Measurements from ENCODE around the gene TBC1D4.

Gene TBC1D4

DNA sequence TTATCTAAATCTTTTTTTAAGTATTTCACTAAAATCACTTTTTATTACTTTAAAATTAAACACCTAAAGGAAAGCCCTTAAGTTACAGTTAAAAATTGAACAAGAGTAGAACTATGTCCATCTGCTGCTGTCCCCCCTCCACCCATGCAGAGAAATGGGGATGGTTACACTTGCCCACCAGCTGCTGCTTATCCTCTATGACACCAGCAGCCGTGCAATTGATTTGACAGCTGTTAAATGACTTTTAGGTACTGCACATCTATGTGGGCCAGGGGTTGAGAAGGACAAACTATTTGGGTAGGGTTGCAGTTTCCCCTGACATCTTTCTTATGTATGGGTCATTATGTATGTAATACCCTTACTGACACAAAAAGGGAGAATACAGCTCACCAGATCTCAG is 77.2 kb downstream of the TBC1D4 start:
- Histone ChIP-seq H3K27ac (ENCODE audit: low read length) (no peak overlapping the region), H3K4me1 (ENCODE audit: control insufficient read depth, insufficient read depth, low read length) (0 out of 2 replicates have a peak, but pooled peaks cover 3% of the 10 kb centered on the region), H3K36me3 (ENCODE audit: control insufficient read depth, insufficient read depth, low read length) (no peaks in the 10 kb centered on the region), H3K4me3 (ENCODE audit: low read length) (no peak overlapping the region), H3K9me3 (ENCODE audit: control insufficient read depth, insufficient read depth, low read length) (no peaks in the 10 kb centered on the region), H3K27me3 (ENCODE audit: control insufficient read depth, insufficient read depth, low read length) (no peaks in the 10 kb centered on the region)
- no CpG with 5 or more reads among the region's 1 CpG for WGBS (ENCODE audit: insufficient coverage, insufficient read length)
- no peak for DNase-seq (ENCODE audit: low read depth, low spot score)

DNA sequence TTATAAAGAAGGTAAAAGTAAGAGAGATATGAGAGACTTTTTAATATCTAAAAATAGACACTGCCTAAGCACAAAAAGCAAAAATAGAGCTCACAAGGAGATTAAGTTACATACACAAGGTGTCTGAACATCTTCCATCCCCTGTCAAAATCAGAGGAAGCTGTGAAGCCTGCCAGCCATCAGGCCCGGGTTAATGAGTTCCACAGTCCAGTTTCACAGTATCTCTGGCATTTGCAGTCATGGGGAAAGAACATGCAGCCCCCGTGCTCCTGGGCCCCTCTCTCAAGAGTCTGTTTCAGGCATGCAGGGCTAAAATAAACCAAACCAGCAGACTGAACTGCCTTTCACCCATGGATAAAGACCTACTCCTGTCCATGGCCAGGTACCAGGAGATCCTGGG is 79.2 kb downstream of the TBC1D4 start:
- Histone ChIP-seq H3K27me3 (ENCODE audit: control insufficient read depth, insufficient read depth, low read length) (no peaks in the 10 kb centered on the region), H3K36me3 (ENCODE audit: control insufficient read depth, insufficient read depth, low read length) (no peaks in the 10 kb centered on the region), H3K27ac (ENCODE audit: low read length) (no peak overlapping the region), H3K9me3 (ENCODE audit: control insufficient read depth, insufficient read depth, low read length) (no peaks in the 10 kb centered on the region), H3K4me1 (ENCODE audit: control insufficient read depth, insufficient read depth, low read length) (0 out of 2 replicates have a peak, but pooled peaks cover 3% of the 10 kb centered on the region), H3K4me3 (ENCODE audit: low read length) (no peak overlapping the region)
- DNase-seq (ENCODE audit: low read depth, low spot score), result no peak
- no CpG with 5 or more reads among the region's 2 CpGs for WGBS (ENCODE audit: insufficient coverage, insufficient read length)

DNA sequence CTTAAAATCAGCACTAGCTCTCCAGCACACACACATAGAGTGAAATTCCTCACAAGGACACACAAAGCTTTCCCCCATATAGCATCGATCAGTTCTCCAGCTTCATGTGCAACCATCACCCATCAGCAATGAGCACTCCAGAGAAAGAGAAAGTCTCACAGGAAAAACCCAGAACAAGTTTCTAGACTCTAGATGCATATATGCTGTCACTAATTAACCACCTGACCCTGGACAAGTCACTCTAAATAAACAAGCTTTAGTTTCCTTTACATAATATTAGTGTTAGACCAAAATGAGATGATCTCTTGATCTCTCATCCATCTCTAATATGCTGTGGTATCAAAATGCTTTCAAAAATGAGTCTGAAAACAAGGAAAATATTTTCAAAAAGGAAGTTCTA is 81.2 kb downstream of the TBC1D4 start:
- WGBS (ENCODE audit: insufficient coverage, insufficient read length), result no CpG with 5 or more reads among the region's 1 CpG
- H3K9me3 ChIP-seq (ENCODE audit: control insufficient read depth, insufficient read depth, low read length), result no peaks in the 10 kb centered on the region
- DNase-seq (ENCODE audit: low read depth, low spot score), result no peak
- no peaks in the 10 kb centered on the region for H3K4me1 ChIP-seq (ENCODE audit: control insufficient read depth, insufficient read depth, low read length)
- no peak overlapping the region for H3K4me3 ChIP-seq (ENCODE audit: low read length)
- no peak overlapping the region for H3K27ac ChIP-seq (ENCODE audit: low read length)
- no peaks in the 10 kb centered on the region for H3K27me3 ChIP-seq (ENCODE audit: control insufficient read depth, insufficient read depth, low read length)
- H3K36me3 ChIP-seq (ENCODE audit: control insufficient read depth, insufficient read depth, low read length), result no peaks in the 10 kb centered on the region

DNA sequence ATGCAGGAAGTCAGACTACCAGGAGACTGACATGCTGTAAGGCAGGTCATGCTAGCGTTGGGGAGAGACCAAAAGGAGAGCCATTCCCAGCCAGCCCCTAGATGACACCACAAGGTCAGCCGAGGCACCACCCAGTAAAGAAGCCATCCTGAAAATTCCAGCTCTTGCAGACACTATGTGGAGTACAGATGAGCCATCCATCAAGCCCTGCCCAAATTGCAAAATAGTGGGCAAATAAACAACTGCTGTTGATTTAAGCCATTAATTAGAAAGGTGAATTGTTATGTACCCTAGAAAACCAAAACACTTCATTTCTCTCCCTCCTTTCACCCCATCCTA is 82.1 kb downstream of the TBC1D4 start:
- H3K4me3 ChIP-seq (ENCODE audit: low read length), result no peak overlapping the region
- whole genome bisulfite sequencing (ENCODE audit: insufficient coverage, insufficient read length), result no CpG with 5 or more reads among the region's 2 CpGs
- no peaks in the 10 kb centered on the region for H3K4me1 ChIP-seq (ENCODE audit: control insufficient read depth, insufficient read depth, low read length)
- H3K27me3 ChIP-seq (ENCODE audit: control insufficient read depth, insufficient read depth, low read length), result no peaks in the 10 kb centered on the region
- DNase-seq (ENCODE audit: low read depth, low spot score), result no peak
- H3K27ac ChIP-seq (ENCODE audit: low read length), result no peak overlapping the region
- H3K36me3 ChIP-seq (ENCODE audit: control insufficient read depth, insufficient read depth, low read length), result no peaks in the 10 kb centered on the region
- H3K9me3 ChIP-seq (ENCODE audit: control insufficient read depth, insufficient read depth, low read length), result no peaks in the 10 kb centered on the region

DNA sequence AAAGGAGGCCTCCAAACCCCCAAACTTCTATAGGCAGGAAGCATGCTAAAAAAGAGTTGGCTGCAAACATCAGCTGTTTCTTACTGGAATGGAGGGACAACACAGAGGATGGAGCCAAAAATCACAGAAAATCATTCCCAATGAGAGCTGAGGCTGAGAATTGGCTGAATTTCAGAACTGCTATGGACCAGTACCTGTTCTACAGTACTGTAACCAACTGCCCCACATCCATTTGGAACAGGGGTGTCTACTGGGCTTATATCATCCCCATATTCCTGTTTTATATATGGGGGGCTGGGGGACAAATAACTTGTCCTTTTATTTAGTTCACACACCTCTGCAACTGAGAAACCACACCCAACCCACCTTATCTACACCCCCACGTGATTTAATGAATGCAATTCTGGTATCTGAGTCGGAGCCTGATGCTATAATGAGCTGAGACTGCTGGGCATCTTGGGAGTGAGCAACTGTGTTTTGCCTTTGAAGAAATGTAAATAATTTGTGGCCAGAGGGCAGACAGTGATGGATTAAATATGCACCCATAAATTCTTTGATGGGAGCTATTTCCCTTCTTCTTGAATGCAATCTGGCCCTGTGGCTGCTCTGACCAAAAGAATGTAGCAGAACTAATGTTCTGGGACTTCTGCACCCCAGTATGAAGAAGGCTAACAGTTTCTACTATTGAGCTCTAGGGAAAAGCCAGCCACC is 82.6 kb downstream of the TBC1D4 start:
- Histone ChIP-seq H3K4me3 (ENCODE audit: low read length) (no peak overlapping the region), H3K4me1 (ENCODE audit: control insufficient read depth, insufficient read depth, low read length) (no peaks in the 10 kb centered on the region), H3K9me3 (ENCODE audit: control insufficient read depth, insufficient read depth, low read length) (no peaks in the 10 kb centered on the region), H3K36me3 (ENCODE audit: control insufficient read depth, insufficient read depth, low read length) (no peaks in the 10 kb centered on the region), H3K27ac (ENCODE audit: low read length) (no peak overlapping the region), H3K27me3 (ENCODE audit: control insufficient read depth, insufficient read depth, low read length) (no peaks in the 10 kb centered on the region)
- no peak for DNase-seq (ENCODE audit: low read depth, low spot score)
- WGBS (ENCODE audit: insufficient coverage, insufficient read length), result no CpG with 5 or more reads among the region's 2 CpGs

DNA sequence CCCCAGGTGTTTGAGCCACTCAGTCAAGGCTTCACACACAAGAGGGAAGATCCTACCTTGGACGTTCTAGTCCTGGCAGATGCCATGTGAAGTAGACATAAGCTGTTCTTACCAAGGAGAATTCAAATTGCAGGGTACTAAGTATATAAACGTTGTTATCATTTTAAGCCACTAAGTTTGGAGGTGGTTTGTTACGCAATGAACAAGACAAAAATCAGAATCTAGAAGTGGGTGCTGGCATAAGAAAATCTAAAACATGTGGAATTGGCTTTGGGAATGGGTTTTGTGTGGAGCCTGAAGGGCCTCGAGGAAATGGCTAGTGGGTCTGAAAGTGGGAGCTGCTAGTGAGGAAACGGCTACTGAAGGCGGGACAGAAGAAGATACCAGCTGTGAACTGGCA is 83.9 kb downstream of the TBC1D4 start:
- H3K36me3 ChIP-seq (ENCODE audit: control insufficient read depth, insufficient read depth, low read length), result no peaks in the 10 kb centered on the region
- H3K4me1 ChIP-seq (ENCODE audit: control insufficient read depth, insufficient read depth, low read length), result no peaks in the 10 kb centered on the region
- no peaks in the 10 kb centered on the region for H3K27me3 ChIP-seq (ENCODE audit: control insufficient read depth, insufficient read depth, low read length)
- no peak overlapping the region for H3K4me3 ChIP-seq (ENCODE audit: low read length)
- DNase-seq (ENCODE audit: low read depth, low spot score), result no peak
- no peak overlapping the region for H3K27ac ChIP-seq (ENCODE audit: low read length)
- WGBS (ENCODE audit: insufficient coverage, insufficient read length), result no CpG with 5 or more reads among the region's 6 CpGs
- H3K9me3 ChIP-seq (ENCODE audit: control insufficient read depth, insufficient read depth, low read length), result no peaks in the 10 kb centered on the region

DNA sequence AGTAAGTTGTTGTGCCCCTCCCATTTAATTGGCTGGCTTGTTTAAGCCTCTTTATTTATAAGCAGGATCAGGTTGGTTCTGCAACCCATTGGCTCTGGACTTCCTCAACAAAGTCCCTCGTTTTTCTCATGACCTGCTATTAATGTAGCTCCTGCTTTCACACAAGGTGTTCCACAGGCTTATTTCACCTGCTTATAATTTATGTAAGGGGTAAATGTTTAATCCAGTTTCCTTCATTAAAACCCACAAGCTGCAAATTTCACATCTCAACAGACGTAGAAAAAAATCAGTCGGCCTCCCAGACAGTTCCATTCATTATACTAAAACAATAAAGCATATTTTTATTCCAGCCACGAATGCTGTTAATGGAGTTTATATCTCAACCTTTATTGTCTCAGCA is 86.1 kb downstream of the TBC1D4 start:
- no peak overlapping the region for H3K27ac ChIP-seq (ENCODE audit: low read length)
- no peaks in the 10 kb centered on the region for H3K27me3 ChIP-seq (ENCODE audit: control insufficient read depth, insufficient read depth, low read length)
- no peaks in the 10 kb centered on the region for H3K36me3 ChIP-seq (ENCODE audit: control insufficient read depth, insufficient read depth, low read length)
- H3K4me1 ChIP-seq (ENCODE audit: control insufficient read depth, insufficient read depth, low read length), result no peaks in the 10 kb centered on the region
- WGBS (ENCODE audit: insufficient coverage, insufficient read length), result no CpG with 5 or more reads among the region's 4 CpGs
- H3K9me3 ChIP-seq (ENCODE audit: control insufficient read depth, insufficient read depth, low read length), result no peaks in the 10 kb centered on the region
- H3K4me3 ChIP-seq (ENCODE audit: low read length), result no peak overlapping the region
- DNase-seq (ENCODE audit: low read depth, low spot score), result no peak

DNA sequence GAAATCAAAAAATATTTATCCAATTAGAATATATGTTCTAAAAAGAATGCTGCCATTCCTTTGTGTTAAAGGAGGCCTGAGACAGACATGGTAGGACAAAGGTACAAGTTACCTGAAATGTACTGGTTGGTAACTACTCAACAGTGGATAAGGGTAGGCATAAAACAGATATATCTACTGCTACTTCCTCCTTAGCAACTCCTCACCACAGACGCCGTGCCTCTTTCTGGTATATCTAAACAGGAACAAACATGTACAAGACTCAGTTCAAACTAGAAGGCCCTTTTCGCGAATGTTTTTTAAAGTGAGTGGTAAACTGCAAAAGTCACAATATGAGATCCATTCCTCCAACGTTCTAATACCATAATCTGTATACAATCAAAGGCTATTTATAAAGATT is 86.9 kb downstream of the TBC1D4 start:
- Histone ChIP-seq H3K9me3 (ENCODE audit: control insufficient read depth, insufficient read depth, low read length) (no peaks in the 10 kb centered on the region), H3K4me1 (ENCODE audit: control insufficient read depth, insufficient read depth, low read length) (no peaks in the 10 kb centered on the region), H3K4me3 (ENCODE audit: low read length) (no peak overlapping the region), H3K27me3 (ENCODE audit: control insufficient read depth, insufficient read depth, low read length) (no peaks in the 10 kb centered on the region), H3K27ac (ENCODE audit: low read length) (no peak overlapping the region), H3K36me3 (ENCODE audit: control insufficient read depth, insufficient read depth, low read length) (no peaks in the 10 kb centered on the region)
- no peak for DNase-seq (ENCODE audit: low read depth, low spot score)
- WGBS (ENCODE audit: insufficient coverage, insufficient read length), result no CpG with 5 or more reads among the region's 5 CpGs

DNA sequence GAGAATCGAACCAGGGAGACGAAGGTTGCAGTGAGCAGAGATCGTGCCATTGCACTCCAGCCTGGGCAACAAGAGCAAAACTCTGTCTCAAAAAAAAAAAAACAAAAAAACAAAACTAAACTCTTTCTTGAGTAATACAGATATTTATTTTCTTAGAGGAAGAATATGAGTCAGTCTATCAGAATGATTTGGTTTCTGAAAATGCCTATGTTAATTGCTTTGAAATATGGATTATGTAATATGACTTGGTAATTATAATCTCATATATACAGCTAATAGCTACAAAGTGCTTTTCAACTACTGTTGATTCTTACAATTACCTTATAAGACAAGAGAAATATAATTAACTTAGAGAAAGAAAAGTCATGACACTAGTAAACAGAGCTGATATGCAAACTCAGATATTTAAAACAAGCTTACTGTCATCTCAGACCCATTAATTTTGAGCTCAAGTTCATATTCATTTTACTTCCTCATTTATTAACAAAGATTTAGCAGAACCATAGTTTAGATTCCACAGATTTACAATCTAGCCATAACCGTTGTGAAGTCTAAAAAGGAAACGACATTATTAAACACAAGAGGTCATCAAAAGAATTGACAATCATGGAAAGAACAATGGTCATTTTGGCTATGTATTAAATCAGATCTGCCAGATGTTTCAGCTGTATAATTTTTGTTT is 88.0 kb downstream of the TBC1D4 start:
- Histone ChIP-seq H3K27ac (ENCODE audit: low read length) (no peak overlapping the region), H3K4me3 (ENCODE audit: low read length) (no peak overlapping the region), H3K27me3 (ENCODE audit: control insufficient read depth, insufficient read depth, low read length) (no peaks in the 10 kb centered on the region), H3K36me3 (ENCODE audit: control insufficient read depth, insufficient read depth, low read length) (no peaks in the 10 kb centered on the region), H3K9me3 (ENCODE audit: control insufficient read depth, insufficient read depth, low read length) (no peaks in the 10 kb centered on the region), H3K4me1 (ENCODE audit: control insufficient read depth, insufficient read depth, low read length) (no peaks in the 10 kb centered on the region)
- WGBS (ENCODE audit: insufficient coverage, insufficient read length), result no CpG with 5 or more reads among the region's 5 CpGs
- no peak for DNase-seq (ENCODE audit: low read depth, low spot score)

DNA sequence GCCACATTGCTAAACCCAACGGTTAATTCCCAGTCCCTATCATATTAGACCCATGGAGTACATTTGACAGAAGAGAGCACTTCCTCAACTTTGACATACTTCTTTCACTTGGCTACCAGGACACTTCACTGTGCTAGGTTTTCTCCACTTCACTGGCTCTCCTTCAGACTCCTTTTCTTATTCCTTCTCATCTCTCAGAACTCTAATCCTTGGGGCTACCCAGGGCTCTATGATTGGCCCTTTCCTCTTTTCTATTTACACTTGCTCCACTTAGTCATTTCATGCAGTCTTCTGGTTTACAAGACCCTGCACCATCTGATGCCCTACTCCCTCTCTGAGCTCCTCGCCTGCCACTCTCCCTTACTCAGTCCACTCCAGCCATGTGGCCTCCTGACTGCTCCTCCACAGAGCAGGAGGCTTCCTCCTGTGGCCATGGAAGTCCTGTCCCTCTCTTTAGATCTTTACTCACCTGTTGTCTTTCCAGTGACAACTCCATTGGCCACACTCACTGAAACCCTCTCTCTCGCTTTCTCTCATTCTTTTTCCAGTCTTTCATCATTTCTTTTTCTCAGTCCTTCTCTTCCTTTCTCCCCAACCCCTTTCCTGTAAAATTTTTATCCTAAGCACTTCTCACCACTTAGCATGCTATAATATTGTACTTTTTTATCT is 90.4 kb downstream of the TBC1D4 start:
- H3K4me1 ChIP-seq (ENCODE audit: control insufficient read depth, insufficient read depth, low read length), result no peaks in the 10 kb centered on the region
- H3K27ac ChIP-seq (ENCODE audit: low read length), result no peak overlapping the region
- H3K4me3 ChIP-seq (ENCODE audit: low read length), result no peak overlapping the region
- H3K9me3 ChIP-seq (ENCODE audit: control insufficient read depth, insufficient read depth, low read length), result no peaks in the 10 kb centered on the region
- H3K36me3 ChIP-seq (ENCODE audit: control insufficient read depth, insufficient read depth, low read length), result no peaks in the 10 kb centered on the region
- DNase-seq (ENCODE audit: low read depth, low spot score), result no peak
- no CpG with 5 or more reads among the region's 3 CpGs for WGBS (ENCODE audit: insufficient coverage, insufficient read length)
- H3K27me3 ChIP-seq (ENCODE audit: control insufficient read depth, insufficient read depth, low read length), result no peaks in the 10 kb centered on the region

Measured in iPS DF 6.9 (cell line).